HK-2 (cell line): Measurements from ENCODE around the gene CSPG5.

Experiments used
- DNase-seq: peaks from one replicate; pipeline ENCODE4 v3.0.0-alpha.2; 2018; ENCODE audit not compliant: unreplicated experiment

CSPG5 gene

DNA sequence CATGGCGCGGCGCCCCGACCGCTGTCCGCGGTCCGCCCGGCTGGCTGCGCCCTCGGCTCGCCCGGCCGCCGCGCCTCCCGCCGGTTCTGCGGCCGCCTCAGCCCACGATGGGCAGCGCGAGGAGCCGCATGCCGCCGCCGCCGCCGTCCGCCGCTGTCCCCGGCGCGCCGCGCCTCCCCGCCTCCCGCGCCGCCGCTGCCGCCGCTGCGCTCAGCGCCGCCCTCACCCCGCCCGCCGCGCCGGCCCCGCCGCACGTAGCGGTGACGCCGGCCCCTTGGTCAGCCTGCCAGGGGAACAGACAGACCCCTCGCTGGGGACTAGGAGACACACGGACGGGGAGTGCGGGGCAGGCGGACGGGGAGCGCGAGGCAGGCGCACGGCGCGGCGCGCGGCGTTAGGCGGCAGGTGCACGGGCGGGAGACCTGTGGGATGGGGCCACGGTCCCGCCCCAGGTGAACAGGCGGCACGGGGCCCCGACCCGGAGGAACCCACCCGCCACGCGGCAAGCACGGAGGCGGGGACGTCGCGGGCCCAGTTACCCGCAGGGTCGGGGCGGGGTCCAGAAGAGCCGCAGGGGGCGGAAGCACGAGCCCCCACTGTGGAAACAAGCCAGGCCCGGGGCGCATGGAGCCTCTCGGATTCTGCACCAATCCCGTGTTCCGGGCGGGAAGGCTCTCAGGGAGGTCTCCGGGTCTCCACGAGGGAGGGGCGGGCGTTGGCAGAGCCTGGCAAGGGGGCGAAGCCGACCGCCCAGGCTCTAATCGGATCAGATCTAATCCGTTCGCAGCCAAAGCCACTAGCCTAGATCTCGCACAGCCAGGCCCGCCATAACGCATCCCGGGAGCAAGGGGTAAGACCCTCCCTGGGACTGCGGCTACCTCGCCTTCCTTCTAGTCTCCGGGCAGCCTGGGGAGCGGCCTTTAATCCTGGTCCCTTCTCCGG is at the start of gene CSPG5:
TSS of gene CSPG5 (minus strand) at position 175 of the 942 bp plus-strand sequence. CDS start at position 3, 172 bp downstream.
- no peak for DNase-seq

- DNase-seq: no peak
These were observed 49.8 kb upstream of the CSPG5 start for GRCh38 chr3:47628426-47628825.

DNA sequence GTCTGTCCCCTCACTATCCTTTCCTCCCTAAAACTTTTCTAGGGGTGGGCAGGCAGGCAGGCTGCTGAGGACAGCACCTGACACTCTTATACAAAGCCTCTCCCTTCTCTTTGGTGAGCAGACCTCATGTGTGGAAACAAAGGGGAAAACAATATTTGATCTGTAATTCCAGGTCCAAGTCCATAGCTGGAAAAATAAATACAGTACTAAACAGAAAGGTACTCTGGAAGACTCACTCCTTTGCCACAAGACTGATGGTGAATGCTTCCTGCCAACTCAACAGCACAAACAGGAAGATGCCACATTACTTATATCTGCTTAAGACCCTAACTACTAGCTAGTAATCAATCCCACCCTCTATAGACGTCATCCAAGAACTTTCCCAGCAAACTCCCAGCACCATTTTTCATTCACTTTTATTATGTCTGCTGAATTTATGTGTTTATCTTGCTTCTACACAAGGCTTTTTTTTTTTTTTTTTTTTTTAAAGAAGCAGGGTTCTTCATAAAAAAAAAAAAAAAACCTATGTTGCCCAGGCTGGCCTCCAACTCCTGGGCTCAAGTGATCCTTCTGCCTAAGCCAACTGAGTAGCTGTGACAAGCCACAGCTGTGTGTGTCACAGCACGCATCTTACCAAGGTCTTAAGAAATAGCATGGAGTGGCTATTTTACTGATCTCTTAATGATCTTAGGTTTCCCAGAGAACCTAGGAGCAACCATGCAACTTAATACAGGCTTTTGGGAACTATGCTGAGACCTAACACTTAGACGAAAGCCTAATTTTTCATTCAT is 44.2 kb upstream of the CSPG5 start:
- DNase-seq: no peak

- DNase-seq: no peak
These were observed 38.7 kb upstream of the CSPG5 start for GRCh38 chr3:47617086-47618010.

DNA sequence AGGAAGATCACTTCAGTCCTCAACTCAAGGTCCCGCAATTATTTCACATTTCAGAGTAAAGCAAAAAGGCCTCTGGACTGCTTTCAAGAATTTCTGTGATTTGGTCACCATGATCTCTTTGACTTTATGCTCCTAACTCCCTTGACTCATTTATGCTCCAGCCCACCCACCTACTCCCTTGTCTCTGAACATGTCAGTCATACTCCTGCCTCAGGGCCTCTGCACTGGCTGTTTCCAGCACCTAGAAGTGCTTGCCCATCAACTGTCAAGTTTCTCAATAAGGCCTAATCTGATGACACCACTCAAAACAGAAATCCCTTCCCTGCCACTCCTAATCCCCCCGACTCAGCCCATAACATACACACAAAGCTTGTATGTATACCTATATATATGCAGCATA is 36.1 kb upstream of the CSPG5 start:
- DNase-seq: no peak

GRCh38 chr3:47613722-47614121 is 35.1 kb upstream of the CSPG5 start:
- no peak for DNase-seq

GRCh38 chr3:47612879-47613278 is 34.2 kb upstream of the CSPG5 start:
- no peak for DNase-seq

DNA sequence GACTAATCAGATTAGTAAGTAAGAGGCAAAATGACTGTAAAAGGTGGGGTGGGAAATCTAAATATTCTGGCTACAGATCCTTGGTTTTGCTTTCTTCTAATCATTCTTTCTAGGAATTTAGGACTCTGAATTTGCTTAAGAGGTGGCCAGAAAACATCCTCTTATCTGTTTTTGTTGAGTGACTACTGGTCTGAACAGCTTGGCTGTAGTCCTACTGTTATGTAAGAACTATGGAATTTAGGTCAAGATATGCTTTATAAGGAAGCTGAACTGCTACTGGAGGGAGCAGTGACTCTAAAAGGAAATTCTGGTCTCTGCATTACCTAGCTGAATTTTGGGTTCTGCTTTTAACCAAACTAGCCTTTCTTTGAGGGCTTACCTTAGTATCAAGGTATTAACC is 33.5 kb upstream of the CSPG5 start:
- no peak for DNase-seq

GRCh38 chr3:47611576-47611975 is 32.9 kb upstream of the CSPG5 start:
- no peak for DNase-seq

DNA sequence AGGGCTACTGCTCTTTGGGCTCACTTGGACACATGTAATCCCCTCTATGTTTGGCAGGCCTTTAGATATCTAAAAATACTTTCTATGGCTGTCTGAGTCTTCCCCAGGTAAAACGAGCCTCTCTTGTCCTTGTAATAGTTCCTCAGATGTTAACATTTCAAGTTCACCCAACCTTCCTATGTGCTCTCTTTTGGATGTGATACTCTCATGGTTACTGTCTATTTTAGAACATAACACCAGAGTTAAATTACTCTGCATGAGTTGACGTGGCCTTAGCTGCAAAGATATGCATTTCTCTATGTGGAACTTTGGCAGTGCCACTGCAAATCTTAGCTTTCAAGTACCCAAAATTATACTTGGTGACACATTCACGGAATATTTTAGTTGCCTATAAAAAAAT is 31.9 kb upstream of the CSPG5 start:
- DNase-seq: no peak

- no peak for DNase-seq
These were observed 28.7 kb upstream of the CSPG5 start for GRCh38 chr3:47607335-47607734.

- no peak for DNase-seq
These were observed 27.5 kb upstream of the CSPG5 start for GRCh38 chr3:47606165-47606564.

DNA sequence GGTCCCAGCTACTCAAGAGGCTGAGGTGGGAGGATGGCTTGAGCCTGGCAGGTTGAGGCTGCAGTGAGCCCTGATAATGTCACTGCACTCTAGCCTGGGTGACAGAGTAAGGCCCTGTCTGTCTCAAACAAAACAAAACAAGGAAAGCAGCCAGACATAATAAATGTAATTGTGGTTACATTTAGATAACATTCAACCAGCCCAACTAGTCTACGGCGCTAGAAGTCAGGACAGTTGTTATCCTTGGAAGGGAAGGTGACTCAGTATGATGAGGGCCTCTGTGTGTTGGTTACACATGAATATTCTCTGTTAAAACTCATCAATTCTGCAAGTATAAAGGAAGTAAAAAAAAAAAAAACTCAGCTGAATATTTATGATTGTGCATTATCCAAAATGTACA is 27.0 kb upstream of the CSPG5 start:
- no peak for DNase-seq

DNA sequence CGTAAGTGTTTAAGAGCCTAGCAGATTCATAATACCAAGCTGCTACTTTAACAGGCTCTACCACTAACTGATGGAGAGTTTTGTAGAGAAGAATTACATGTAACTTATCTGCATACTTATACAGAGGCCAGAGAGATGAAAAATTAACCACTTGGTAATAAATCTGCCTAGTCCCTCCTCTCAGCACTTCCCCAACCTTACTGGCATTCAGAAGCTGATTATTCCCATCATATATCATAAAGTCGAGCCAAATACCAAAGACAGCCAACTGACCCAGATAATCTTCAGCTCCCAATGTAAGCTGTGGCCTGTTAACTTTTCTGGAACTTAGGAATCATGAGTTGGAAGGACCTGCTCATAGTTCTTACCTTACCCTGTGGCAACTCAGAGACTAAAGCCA is 25.5 kb upstream of the CSPG5 start:
- no peak for DNase-seq

- DNase-seq: no peak
These were observed 24.7 kb upstream of the CSPG5 start for GRCh38 chr3:47603332-47603731.

DNA sequence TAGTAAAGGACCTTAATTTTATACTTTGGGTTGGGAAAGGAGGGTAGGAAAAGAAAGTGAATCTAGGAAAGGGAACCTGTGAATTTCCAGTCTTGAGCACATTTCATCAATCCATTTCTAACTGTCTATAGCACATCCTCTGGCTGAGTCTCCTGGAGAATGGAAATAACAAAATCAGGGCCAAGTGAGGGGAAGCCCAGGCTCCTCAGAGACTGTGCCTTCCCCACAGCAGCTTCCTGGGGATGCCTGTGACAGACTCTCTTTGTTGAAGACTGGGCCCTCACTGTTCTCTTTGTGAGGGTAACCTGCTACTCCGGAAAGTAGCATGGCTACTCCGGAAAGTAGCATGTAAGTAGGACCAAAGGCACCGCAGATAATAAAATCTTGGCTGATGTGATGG is 22.6 kb upstream of the CSPG5 start:
- no peak for DNase-seq

- DNase-seq: no peak
These were observed 16.1 kb upstream of the CSPG5 start for GRCh38 chr3:47594792-47595191.

DNA sequence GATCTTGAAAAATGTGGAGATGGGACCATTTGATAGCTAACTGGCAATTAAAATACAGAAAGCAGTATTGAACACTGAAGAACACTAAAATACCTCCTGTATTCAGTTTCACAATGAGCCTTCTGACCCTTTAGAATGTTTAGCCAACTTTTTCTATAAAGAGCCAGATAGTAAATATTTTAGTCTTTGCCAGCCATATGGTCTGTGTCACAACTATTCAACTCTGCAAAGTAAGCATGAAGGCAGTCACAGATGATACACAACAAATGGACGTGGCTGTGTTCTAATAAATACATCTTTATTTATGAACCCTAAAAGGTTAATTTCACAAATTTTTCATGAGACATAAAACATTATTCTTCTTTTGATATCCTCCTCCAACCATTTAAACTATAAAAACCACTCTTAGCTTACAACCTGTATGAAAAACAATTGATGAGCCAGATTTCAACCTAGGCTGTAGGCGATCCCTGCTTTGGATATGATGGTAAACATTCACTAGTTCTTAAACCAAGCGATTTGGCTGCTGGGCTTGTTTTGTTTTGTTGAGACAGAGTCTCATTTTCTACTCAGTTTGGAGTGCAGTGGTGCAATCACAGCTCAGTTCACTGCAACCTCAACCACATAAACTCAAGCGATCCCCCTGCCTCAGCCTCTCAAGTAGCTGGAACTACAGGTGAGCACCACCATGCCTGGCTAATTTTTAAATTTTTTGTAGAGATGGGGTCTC is 13.6 kb upstream of the CSPG5 start:
- no peak for DNase-seq

GRCh38 chr3:47590216-47590615 is 11.6 kb upstream of the CSPG5 start:
- DNase-seq: no peak

DNA sequence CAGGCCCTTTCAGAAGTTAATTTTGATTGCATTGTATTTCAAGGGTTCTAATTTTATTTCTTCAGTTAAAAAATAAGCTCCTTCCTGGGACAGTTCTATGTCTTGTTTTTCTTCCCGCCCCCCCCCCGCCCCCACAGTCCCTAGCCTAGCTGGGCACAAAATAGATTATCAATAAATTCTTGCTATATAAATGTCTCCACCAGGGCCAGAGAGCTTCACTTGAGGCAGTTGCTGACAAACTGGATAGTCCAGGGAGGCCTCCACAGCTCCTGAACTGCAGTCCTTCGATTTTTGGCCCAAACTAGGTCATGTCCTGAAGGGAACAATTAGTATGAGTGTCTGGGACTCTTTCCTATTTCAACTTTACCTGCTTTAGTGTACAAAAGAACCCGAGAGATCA is 9.9 kb upstream of the CSPG5 start:
- no peak for DNase-seq

GRCh38 chr3:47588053-47588452 is 9.4 kb upstream of the CSPG5 start:
- no peak for DNase-seq
